Right ventricle myocardium inferior (tissue), 1 donor: ENCODE measurements around the gene KRT15. TPM values are rescaled to one million over a fixed set of nuclear protein-coding genes. Genes with fewer than 3 reads are reported as not detected.

ENCODE experiments used
- ATAC-seq: fragments of 200-7000 bp; cut with Tn5 transposase; one replicate; pipeline ENCODE4 v1.9.1; 2020; ENCODE audit warnings: mild to moderate bottlenecking, moderate library complexity
- DNase-seq: peaks from one replicate; pipeline ENCODE4 v3.0.0; 2021; ENCODE audit errors: missing footprints
- intact Hi-C: fragments of 100-400 bp; cut with DNase I; formaldehyde crosslinking; loops from one replicate; pipeline ENCODE4 v1.11.0; 2022
- microRNA-seq: library from miRNA; unstranded; fragments of <30 nt; microRNA quantifications from one replicate; pipeline ENCODE4 v1.2.0, GENCODE V29; 2020
- total RNA-seq: library from RNA; stranded (reverse); fragmentation: NEBNext Ultra II Directional; extraction: Animal tissue kit (Norgen Biotek cat#: 25700); gene quantifications from one replicate; pipeline ENCODE4 v1.2.1, GENCODE V29; 2021
- donor health status: DM: no; HTN: yes; CAD: no; lungs with severe emphysema.

Gene KRT15
- total RNA-seq, 1 donor from 2014 or later: not detected

- DNase-seq: no peak
- ATAC-seq: no peak
- intact Hi-C loops: loop anchor here (10.0 kb wide), 1 partner anchor 162 kb away; the partner anchor contains the start of genes KRTAP16-1 and KRTAP29-1
Observed at GRCh38 chr17:41466988-41467387, 51.7 kb downstream of the KRT15 start, which contains the start of gene KRT32. KRT32 (minus strand) TSS chr17:41467386; CDS start chr17:41467325, 61 bp downstream.

- no peak for DNase-seq
- intact Hi-C loops: loop anchor here (10.0 kb wide), 1 partner anchor 160 kb away; the partner anchor contains the start of genes KRTAP16-1 and KRTAP29-1
- peak; percentile 93 for ATAC-seq
Observed at GRCh38 chr17:41464682-41465081, 54.0 kb downstream of the KRT15 start.

GRCh38 chr17:41464173-41464572 is 54.5 kb downstream of the KRT15 start:
- intact Hi-C loops: loop anchor here (10.0 kb wide), 1 partner anchor 159 kb away; the partner anchor contains the start of genes KRTAP16-1 and KRTAP29-1
- no peak for DNase-seq
- no peak for ATAC-seq

GRCh38 chr17:41463746-41464145 is 54.9 kb downstream of the KRT15 start:
- ATAC-seq (no peak), DNase-seq (no peak)
- intact Hi-C loops: loop anchor here (10.0 kb wide), 1 partner anchor 159 kb away; the partner anchor contains the start of genes KRTAP16-1 and KRTAP29-1

Small RNA genes lying within 50 kb of the gene (microRNA-seq; reads per million reads assigned to microRNA genes)
- gene MIR6510: not detected

Other genes starting within 250 kb of the KRT15 start
- gene KRTAP9-7, start 243.2 kb downstream of the KRT15 start, total RNA-seq: not detected
- gene KRTAP29-1, start 216.0 kb downstream of the KRT15 start, total RNA-seq: not detected
- gene KRTAP16-1, start 209.6 kb downstream of the KRT15 start, total RNA-seq: not detected
- gene KRTAP17-1, start 203.2 kb downstream of the KRT15 start, total RNA-seq: not detected
- gene KRT33A, start 168.1 kb downstream of the KRT15 start, total RNA-seq: not detected
- not detected for gene KRT33B, start 149.1 kb downstream of the KRT15 start, total RNA-seq
- not detected for gene KRT34, start 136.6 kb downstream of the KRT15 start, total RNA-seq
- gene KRT31, start 121.3 kb downstream of the KRT15 start, total RNA-seq: not detected
- gene KRT37, start 94.3 kb downstream of the KRT15 start, total RNA-seq: not detected
- not detected for gene KRT38, start 77.9 kb downstream of the KRT15 start, total RNA-seq
- gene KRT32, start 51.5 kb downstream of the KRT15 start, total RNA-seq: not detected
- gene KRT35, start 37.7 kb downstream of the KRT15 start, total RNA-seq: not detected
- not detected for gene KRT36, start 29.0 kb downstream of the KRT15 start, total RNA-seq
- gene KRT13, start 13.3 kb downstream of the KRT15 start, total RNA-seq: not detected
- 1.4 TPM for gene KRT19, start 9.4 kb upstream of the KRT15 start, total RNA-seq
- gene KRT9, start 53.2 kb upstream of the KRT15 start, total RNA-seq: not detected
- not detected for gene KRT14, start 68.0 kb upstream of the KRT15 start, total RNA-seq
- gene KRT16, start 93.9 kb upstream of the KRT15 start, total RNA-seq: not detected
- gene KRT17, start 105.7 kb upstream of the KRT15 start, total RNA-seq: not detected
- gene EIF1, start 170.0 kb upstream of the KRT15 start, total RNA-seq: 1,166 TPM
- gene GAST, start 193.4 kb upstream of the KRT15 start, total RNA-seq: not detected
- gene HAP1, start 215.8 kb upstream of the KRT15 start, total RNA-seq: 0.14 TPM